GM12864 (cell line): Measurements from ENCODE around the gene RRP12.
A peak's percentile ranks its signal among the peaks of the same experiment; 100 is the strongest.

Source experiments
- DNase-seq: peaks from one replicate; pipeline ENCODE4 v3.0.0-alpha.2; 2011; ENCODE audit warnings: low read depth
- H3K4me3 ChIP-seq: 2 replicates; pipeline ENCODE4 v1.5.1; 2011; ENCODE audit warnings: mild to moderate bottlenecking, low read depth, low read length, control low read depth
- CTCF ChIP-seq: IDR thresholded peaks from 2 replicates; pipeline ENCODE4 v1.5.1; 2011; ENCODE audit warnings: low read depth, mild to moderate bottlenecking, moderate library complexity, low read length, control low read depth, inconsistent platforms; ENCODE audit errors: missing control alignments

The RRP12 gene

DNA sequence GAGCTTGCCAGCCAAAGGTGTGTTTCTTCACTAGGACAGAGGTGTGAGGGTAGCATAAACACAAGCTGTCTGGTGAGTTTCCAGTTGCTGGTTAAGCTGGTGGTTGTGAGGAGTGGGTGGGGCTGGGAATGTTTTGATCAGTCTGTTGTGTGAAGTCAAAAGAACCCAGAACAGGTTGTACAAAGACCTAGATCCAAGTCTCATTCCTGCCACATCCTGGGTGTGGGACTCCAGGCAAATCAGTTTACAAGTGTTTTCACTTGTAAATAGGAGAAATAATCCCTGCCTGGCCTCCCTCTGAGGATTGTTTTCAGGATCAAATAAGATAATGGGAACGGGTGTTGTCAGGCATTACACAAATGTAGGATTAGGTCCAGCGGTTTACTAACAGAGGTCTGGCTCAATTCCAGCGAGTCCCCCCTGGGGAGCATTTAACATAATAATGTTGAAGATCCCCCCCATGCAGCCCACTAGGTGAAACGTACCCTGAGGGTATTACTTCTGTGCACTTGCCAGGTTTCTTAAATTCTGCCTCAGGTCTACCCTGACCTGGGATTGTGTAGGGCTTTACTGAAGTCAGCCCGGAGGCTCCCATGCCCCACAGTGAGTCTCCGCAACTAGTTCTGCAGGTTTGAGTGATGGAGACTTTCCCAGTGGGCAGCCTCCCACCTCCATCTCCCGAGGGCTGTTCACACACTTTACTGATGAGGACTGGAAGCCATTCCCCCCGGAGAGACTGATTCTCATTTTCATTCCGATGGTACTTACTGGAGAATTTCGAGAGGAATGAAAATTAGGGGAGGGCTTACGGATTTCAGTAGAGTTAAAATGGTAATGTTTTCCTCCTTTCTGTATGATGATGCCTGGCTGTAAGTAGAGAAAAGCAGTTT is 64.0 kb downstream of the RRP12 start:
- H3K4me3 ChIP-seq, result no peak overlapping the region
- no peak for DNase-seq
- no peak for TF ChIP-seq CTCF

DNA sequence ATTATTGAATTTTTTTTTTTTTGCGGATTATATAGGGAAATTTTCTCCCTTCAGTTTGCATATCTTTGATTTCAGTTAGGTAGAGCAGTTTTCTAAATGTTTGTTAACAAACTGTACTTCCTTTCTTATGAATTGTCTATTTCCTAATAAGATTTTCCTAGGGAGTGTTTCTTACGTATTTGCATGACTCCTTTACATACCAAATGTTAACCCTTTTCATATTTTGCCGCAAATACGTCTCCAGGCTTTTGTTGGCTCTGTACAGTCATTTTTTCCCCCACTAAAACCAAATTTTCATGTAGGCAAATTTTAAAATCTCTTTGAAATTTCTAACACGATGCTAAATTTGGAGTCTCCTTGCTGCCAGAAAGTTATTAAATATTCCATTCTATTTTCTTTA is 64.7 kb downstream of the RRP12 start:
- TF ChIP-seq CTCF, result no peak
- no peak for DNase-seq
- H3K4me3 ChIP-seq, result no peak overlapping the region

- DNase-seq, result no peak
- no peak for TF ChIP-seq CTCF
- no peak overlapping the region for H3K4me3 ChIP-seq
Measured at GRCh38 chr10:97336006-97336405, 65.1 kb downstream of the RRP12 start.

GRCh38 chr10:97335188-97335619 is 65.9 kb downstream of the RRP12 start:
- no peak for TF ChIP-seq CTCF
- no peak for DNase-seq
- H3K4me3 ChIP-seq, result peak overlapping the region; percentile 89

- peak within 1 kb of the TSS; percentile 89 for H3K4me3 ChIP-seq
- peak; percentile 64 for DNase-seq
- no peak for TF ChIP-seq CTCF
Measured at GRCh38 chr10:97334370-97335175, 66.6 kb downstream of the RRP12 start, which contains the start of gene FRAT2. Gene FRAT2 (minus strand): TSS chr10:97334729. CDS start chr10:97334572, 157 bp downstream.

GRCh38 chr10:97333601-97334369 is 67.4 kb downstream of the RRP12 start:
- no peak for TF ChIP-seq CTCF
- no peak for DNase-seq
- peak overlapping the region; percentile 89 for H3K4me3 ChIP-seq
